Mesenchymal stem cell (in vitro differentiated cells and primary cell): ENCODE measurements around the gene NMT1.
A peak's percentile ranks its signal among the peaks of the same experiment; 100 is the strongest.

Source experiments
- DNase-seq: peaks from one replicate; pipeline ENCODE4 v3.0.0-alpha.2; 2013
- H2AFZ ChIP-seq: one replicate; pipeline ENCODE4 v1.6.1; 2013; ENCODE audit warnings: low read depth, mild to moderate bottlenecking, control low read depth, inconsistent platforms, low read length, moderate library complexity
- H2AK5ac ChIP-seq: 2 replicates; pipeline ENCODE4 v1.6.1; 2013; ENCODE audit warnings: low read length, moderate library complexity, mild to moderate bottlenecking, inconsistent platforms; ENCODE audit not compliant: severe bottlenecking
- H2BK120ac ChIP-seq: one replicate; pipeline ENCODE4 v1.6.1; 2013; ENCODE audit warnings: low read depth, mild to moderate bottlenecking, inconsistent platforms, low read length, moderate library complexity
- H2BK12ac ChIP-seq, 2 experiments: one replicate each; pipeline ENCODE4 v1.6.1; 2013; ENCODE audit warnings: inconsistent platforms in 2 of 2, low read length in 2 of 2, mild to moderate bottlenecking in 2 of 2, moderate library complexity in 2 of 2, control low read depth in 1 of 2
- H2BK15ac ChIP-seq: one replicate; pipeline ENCODE4 v1.6.1; 2013; ENCODE audit warnings: mild to moderate bottlenecking, low read depth, inconsistent platforms; ENCODE audit not compliant: poor library complexity, severe bottlenecking
- H2BK5ac ChIP-seq: 2 replicates; pipeline ENCODE4 v1.6.1; 2013; ENCODE audit warnings: low read depth, mild to moderate bottlenecking, low read length, control low read depth, inconsistent platforms; ENCODE audit not compliant: poor library complexity, severe bottlenecking
- H3K14ac ChIP-seq, 2 experiments: one replicate each; pipeline ENCODE4 v1.6.1; 2013; ENCODE audit warnings: inconsistent platforms in 2 of 2, low read length in 2 of 2, control low read depth in 1 of 2, mild to moderate bottlenecking in 1 of 2, moderate library complexity in 1 of 2
- H3K18ac ChIP-seq, 2 experiments: one replicate each; pipeline ENCODE4 v1.6.1; 2013; ENCODE audit warnings: inconsistent platforms in 2 of 2, low read length in 2 of 2, control low read depth in 1 of 2, low read depth in 1 of 2, mild to moderate bottlenecking in 1 of 2
- H3K23ac ChIP-seq, 2 experiments: one replicate each; pipeline ENCODE4 v1.6.1; 2013; ENCODE audit warnings: inconsistent platforms in 2 of 2, low read length in 2 of 2, mild to moderate bottlenecking in 2 of 2, moderate library complexity in 2 of 2, control low read depth in 1 of 2
- H3K27ac ChIP-seq: 2 replicates; pipeline ENCODE4 v1.5.1; 2013; ENCODE audit warnings: mild to moderate bottlenecking, moderate library complexity, low read length, control low read depth, inconsistent platforms; ENCODE audit not compliant: poor library complexity, severe bottlenecking
- H3K27me3 ChIP-seq, 2 experiments: 2 replicates each; pipeline versions ENCODE4 v1.6.1 to v1.7.0; 2013; ENCODE audit warnings: low read length in 2 of 2, mild to moderate bottlenecking in 2 of 2, moderate library complexity in 2 of 2, control low read depth in 1 of 2, inconsistent platforms in 1 of 2; ENCODE audit not compliant: control insufficient read depth in 1 of 2, insufficient read depth in 1 of 2
- H3K36me3 ChIP-seq, 2 experiments: 2 replicates each; pipeline versions ENCODE4 v1.6.1 to v1.7.0; 2013; ENCODE audit warnings: low read length in 2 of 2, control low read depth in 1 of 2, inconsistent platforms in 1 of 2, low read depth in 1 of 2, mild to moderate bottlenecking in 1 of 2; ENCODE audit not compliant: insufficient read depth in 2 of 2, control insufficient read depth in 1 of 2
- H3K4ac ChIP-seq, 2 experiments: one replicate each; pipeline ENCODE4 v1.6.1; 2013; ENCODE audit warnings: inconsistent platforms in 2 of 2, low read length in 2 of 2, mild to moderate bottlenecking in 2 of 2, moderate library complexity in 2 of 2, control low read depth in 1 of 2, low read depth in 1 of 2
- H3K4me1 ChIP-seq: 2 replicates; pipeline ENCODE4 v1.6.1; 2013; ENCODE audit warnings: low read depth, low read length, control low read depth; ENCODE audit not compliant: control insufficient read depth, insufficient read depth
- H3K4me2 ChIP-seq: 2 replicates; pipeline ENCODE4 v1.6.1; 2013; ENCODE audit warnings: low read length, mild to moderate bottlenecking, inconsistent platforms; ENCODE audit not compliant: poor library complexity, severe bottlenecking
- H3K4me3 ChIP-seq, 2 experiments: 2 replicates each; pipeline versions ENCODE4 v1.5.1 to v1.7.0; 2013; ENCODE audit warnings: low read length in 2 of 2, mild to moderate bottlenecking in 2 of 2, control low read depth in 1 of 2, low read depth in 1 of 2; ENCODE audit not compliant: insufficient read depth in 1 of 2
- H3K79me1 ChIP-seq: replicated peaks from 2 replicates; pipeline ENCODE4 v1.6.1; 2013; ENCODE audit warnings: mild to moderate bottlenecking, control low read depth, low read length, inconsistent platforms; ENCODE audit not compliant: poor library complexity, severe bottlenecking
- H3K9ac ChIP-seq: 2 replicates; pipeline ENCODE4 v1.7.0; 2013; ENCODE audit warnings: mild to moderate bottlenecking, low read length, moderate library complexity
- H3K9me3 ChIP-seq: 2 replicates; pipeline ENCODE4 v1.7.0; 2013; ENCODE audit warnings: mild to moderate bottlenecking, low read length; ENCODE audit not compliant: control insufficient read depth
- H4K8ac ChIP-seq: one replicate; pipeline ENCODE4 v1.6.1; 2013; ENCODE audit warnings: inconsistent platforms, mild to moderate bottlenecking, low read length, moderate library complexity
- H4K91ac ChIP-seq: one replicate; pipeline ENCODE4 v1.6.1; 2013; ENCODE audit warnings: mild to moderate bottlenecking, low read length, inconsistent platforms
- WGBS: methylation state at CpG from one replicate; pipeline ENCODE4 v1.1.7; 2013; ENCODE audit warnings: mixed read lengths; 5-methylcytosine and 5-hydroxymethylcytosine counted together

Gene NMT1

DNA sequence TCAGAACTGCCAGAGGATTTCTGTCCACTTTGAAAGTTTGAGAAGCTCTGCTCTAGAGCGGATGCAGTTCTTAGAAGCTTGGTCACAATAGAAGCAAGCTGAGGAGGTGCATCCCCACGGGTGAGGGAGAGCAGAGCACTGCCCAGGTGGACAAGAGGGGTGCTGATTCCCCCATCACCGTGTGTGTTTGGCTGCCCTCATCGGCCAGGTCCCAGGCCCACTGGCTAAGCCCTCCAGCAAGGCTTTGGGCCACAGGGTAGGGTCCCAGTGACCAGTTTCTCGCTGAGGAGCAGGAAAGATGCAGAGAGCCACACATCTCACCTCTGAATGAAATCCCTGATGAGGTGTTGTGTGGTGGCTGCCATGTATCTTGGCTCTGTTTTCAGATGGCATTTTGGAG, 26.9 kb downstream of the NMT1 start:
- no peak overlapping the region for H4K91ac ChIP-seq

DNA sequence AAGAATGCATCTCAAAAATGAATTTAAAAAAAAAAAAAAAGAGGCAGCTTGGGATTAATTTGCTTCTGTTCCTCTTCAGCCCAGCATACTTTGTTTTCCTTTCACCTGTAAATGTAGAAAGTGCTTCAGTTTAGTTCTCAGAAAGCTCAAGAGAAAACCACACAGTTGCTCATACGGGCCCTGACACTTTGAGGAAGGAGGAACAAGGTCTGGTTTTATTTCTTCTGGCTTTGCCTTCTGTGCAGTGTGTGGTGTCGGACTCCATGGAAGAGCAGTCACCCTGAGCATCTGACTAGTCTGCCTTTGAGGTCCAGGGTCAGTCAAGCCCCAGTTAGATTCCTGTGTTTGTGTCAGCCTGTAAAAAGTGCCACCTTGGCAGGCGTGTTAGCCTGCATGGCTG, 27.6 kb downstream of the NMT1 start:
- Histone ChIP-seq H3K9ac (no peak overlapping the region), H4K91ac (no peak overlapping the region), H4K8ac (no peak overlapping the region), H3K27me3 (no peaks in the 10 kb centered on the region), H3K27ac (peak overlapping the region; percentile 2), H2BK12ac (no peak overlapping the region), H3K23ac (no peak overlapping the region), H3K14ac (no peak overlapping the region), H3K4me3 (no peak overlapping the region), H3K79me1 (peaks cover 14% of the 10 kb centered on the region), H2BK5ac (no peak overlapping the region), H3K4ac (no peak overlapping the region), H2BK120ac (no peak overlapping the region), H3K9me3 (no peaks in the 10 kb centered on the region), H3K4me2 (no peak overlapping the region), H3K4me1 (peaks cover 32% of the 10 kb centered on the region), H3K18ac (no peak overlapping the region), H2AFZ (no peak overlapping the region), H2BK15ac (no peak overlapping the region), H2AK5ac (peak overlapping the region; percentile 11), H3K36me3 (peaks cover 54 to 79% of the 10 kb centered on the region in 2 experiments)
- WGBS = 98% methylated on average over 3 of the region's 3 CpGs
- no peak for DNase-seq

More for the DNA sequence above, 26.9 kb downstream of the NMT1 start:
- no peak overlapping the region for H2BK120ac ChIP-seq
- H3K9me3 ChIP-seq = no peaks in the 10 kb centered on the region
- H2BK12ac ChIP-seq = no peak overlapping the region
- no peak overlapping the region for H2BK5ac ChIP-seq
- H3K4me2 ChIP-seq = no peak overlapping the region
- no peak overlapping the region for H3K14ac ChIP-seq
- no peaks in the 10 kb centered on the region for H3K27me3 ChIP-seq
- no peak overlapping the region for H3K23ac ChIP-seq
- H3K4me3 ChIP-seq = no peak overlapping the region
- no peak overlapping the region for H4K8ac ChIP-seq
- H3K36me3 ChIP-seq = peaks cover 55 to 83% of the 10 kb centered on the region in 2 experiments
- H2BK15ac ChIP-seq = no peak overlapping the region
- no peak overlapping the region for H3K4ac ChIP-seq
- DNase-seq = no peak
- H3K18ac ChIP-seq = no peak overlapping the region
- H2AFZ ChIP-seq = no peak overlapping the region
- no peak overlapping the region for H2AK5ac ChIP-seq
- H3K9ac ChIP-seq = peak overlapping the region; percentile 53
- peak overlapping the region; percentile 46 for H3K27ac ChIP-seq
- 94% methylated on average over 5 of the region's 5 CpGs for WGBS
- peaks cover 25% of the 10 kb centered on the region for H3K4me1 ChIP-seq
- H3K79me1 ChIP-seq = peaks cover 16% of the 10 kb centered on the region

DNA sequence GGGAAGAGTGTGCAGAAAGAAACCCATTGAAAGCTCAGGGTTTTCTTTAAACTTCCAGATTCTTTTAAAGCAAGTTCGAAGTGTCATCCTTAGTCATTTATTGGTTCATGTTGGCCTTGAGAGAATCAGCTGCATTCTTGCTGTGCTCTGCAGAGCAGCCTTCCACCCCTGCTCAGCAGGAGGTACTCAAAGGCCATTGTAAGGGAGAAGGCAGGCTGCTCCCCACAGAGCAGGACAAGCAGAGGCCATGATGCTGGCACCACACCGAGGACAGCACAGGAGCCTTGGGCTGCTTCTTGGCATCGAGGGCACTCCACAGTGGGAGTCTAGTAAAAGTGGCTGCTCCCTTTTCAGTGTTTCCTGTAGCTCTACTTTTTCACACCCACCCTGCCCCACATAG, 29.6 kb downstream of the NMT1 start:
- Histone ChIP-seq H3K4me3 (no peak overlapping the region), H3K4me2 (peak overlapping the region; percentile 2), H3K79me1 (peaks cover 12% of the 10 kb centered on the region), H3K23ac (no peak overlapping the region), H3K27ac (peak overlapping the region; percentile 81), H4K91ac (peak overlapping the region; percentile 73), H3K14ac (no peak overlapping the region), H3K9me3 (no peaks in the 10 kb centered on the region), H4K8ac (peak overlapping the region; percentile 66), H2BK5ac (no peak overlapping the region), H3K9ac (peak overlapping the region; percentile 55), H2BK15ac (no peak overlapping the region), H2BK120ac (no peak overlapping the region), H2AFZ (no peak overlapping the region), H3K4ac (no peak overlapping the region), H3K4me1 (peaks cover 32% of the 10 kb centered on the region), H3K18ac (no peak overlapping the region), H3K27me3 (no peaks in the 10 kb centered on the region), H2BK12ac (peak overlapping the region in 1 of 2 experiments; percentile 33), H3K36me3 (peaks cover 58 to 74% of the 10 kb centered on the region in 2 experiments), H2AK5ac (peak overlapping the region; percentile 76)
- 99% methylated on average over 3 of the region's 3 CpGs for WGBS
- DNase-seq = no peak

DNA sequence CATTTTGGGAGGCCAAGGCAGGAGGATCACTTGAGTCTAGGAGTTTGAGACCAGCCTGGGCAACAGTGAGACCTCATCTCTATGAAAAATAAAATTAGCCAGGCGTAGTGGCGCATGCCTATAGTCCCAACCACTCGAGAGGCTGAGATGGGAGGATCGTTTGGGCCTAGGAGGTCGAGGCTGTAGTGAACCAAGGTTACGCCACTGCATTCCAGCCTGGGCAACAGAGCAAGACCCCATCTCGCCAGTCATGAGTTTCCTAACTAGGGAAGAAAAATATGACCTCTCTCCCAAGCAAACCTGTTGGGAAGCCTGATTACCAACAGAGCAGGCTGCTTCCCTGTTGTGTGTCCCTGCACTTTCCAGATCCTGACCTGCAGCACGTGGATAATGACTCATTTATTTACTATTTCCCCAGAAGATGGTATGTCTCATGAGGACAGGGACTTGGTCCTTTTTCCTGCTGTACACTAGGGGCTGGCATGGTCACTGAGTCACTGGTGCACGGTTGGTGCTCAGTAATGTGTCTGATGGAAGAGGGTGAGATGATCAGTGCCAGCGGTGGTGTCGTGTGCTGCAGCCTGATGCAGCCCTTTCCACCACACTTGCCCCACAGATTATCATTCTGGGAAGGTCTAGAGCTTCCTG, 30.8 kb downstream of the NMT1 start:
- no peak overlapping the region for H3K14ac ChIP-seq
- H3K23ac ChIP-seq = no peak overlapping the region
- H3K4ac ChIP-seq = no peak overlapping the region
- H3K4me3 ChIP-seq = no peak overlapping the region
- no peak overlapping the region for H2BK5ac ChIP-seq
- peaks cover 17% of the 10 kb centered on the region for H3K79me1 ChIP-seq
- peak overlapping the region in 1 of 2 experiments; percentile 71 for H3K18ac ChIP-seq
- DNase-seq = peak; percentile 66
- H3K9ac ChIP-seq = peak overlapping the region; percentile 64
- H3K36me3 ChIP-seq = peaks cover 55 to 77% of the 10 kb centered on the region in 2 experiments
- peak overlapping the region; percentile 3 for H2AK5ac ChIP-seq
- H3K27me3 ChIP-seq = no peaks in the 10 kb centered on the region
- H2BK15ac ChIP-seq = no peak overlapping the region
- no peak overlapping the region for H2AFZ ChIP-seq
- H3K9me3 ChIP-seq = no peaks in the 10 kb centered on the region
- H4K8ac ChIP-seq = no peak overlapping the region
- peak overlapping the region; percentile 4 for H3K27ac ChIP-seq
- H4K91ac ChIP-seq = peak overlapping the region; percentile 3
- no peak overlapping the region for H2BK120ac ChIP-seq
- peaks cover 32% of the 10 kb centered on the region for H3K4me1 ChIP-seq
- H2BK12ac ChIP-seq = no peak overlapping the region
- H3K4me2 ChIP-seq = no peak overlapping the region
- 83% methylated on average over 8 of the region's 11 CpGs for WGBS
